Fibroblast of pulmonary artery (primary cell): ENCODE measurements around the gene SELP.

Experiments
- DNase-seq: peaks from one replicate; pipeline ENCODE4 v3.0.0-alpha.2; 2010; ENCODE audit warnings: low read depth
- H3K4me3 ChIP-seq: replicated peaks from 2 replicates; pipeline ENCODE4 v1.5.1; 2011; ENCODE audit warnings: low read depth, mild to moderate bottlenecking, control low read depth, low read length, moderate library complexity
- CTCF ChIP-seq: IDR thresholded peaks from 2 replicates; pipeline ENCODE4 v1.5.1; 2011; ENCODE audit warnings: mild to moderate bottlenecking, control low read depth, low read length, inconsistent platforms; ENCODE audit errors: missing control alignments

The SELP gene

GRCh38 chr1:169634877-169635276 lies 5.0 kb upstream of the SELP start:
- no peak overlapping the region for H3K4me3 ChIP-seq
- no peak for TF ChIP-seq CTCF
- DNase-seq = no peak

- H3K4me3 ChIP-seq = no peak overlapping the region
- no peak for DNase-seq
- TF ChIP-seq CTCF = no peak
These were observed 4.2 kb upstream of the SELP start for GRCh38 chr1:169634145-169634544.

- DNase-seq = no peak
- no peak for TF ChIP-seq CTCF
- no peak overlapping the region for H3K4me3 ChIP-seq
These were observed 1.3 kb upstream of the SELP start for GRCh38 chr1:169631249-169631648.

DNA sequence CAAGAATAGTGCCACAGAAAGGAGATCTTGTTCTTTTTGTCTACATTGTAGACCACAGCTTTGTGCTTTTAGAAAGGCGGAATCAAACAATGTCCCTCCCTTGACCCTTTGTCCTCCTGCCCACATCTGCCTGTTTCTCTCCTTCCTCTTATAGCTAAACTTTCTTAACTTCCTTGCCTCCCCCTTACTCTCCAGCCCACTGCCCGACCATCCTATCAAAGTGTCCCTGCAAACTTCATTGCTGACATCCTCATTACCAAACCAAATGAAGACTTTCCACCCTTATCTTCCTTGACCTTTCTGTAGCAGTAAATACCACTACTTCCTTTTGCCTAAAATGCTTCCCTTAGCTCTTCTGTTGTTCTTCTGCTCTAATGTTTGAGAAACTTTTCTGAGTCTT lies 5.0 kb downstream of the SELP start:
- no peak for TF ChIP-seq CTCF
- DNase-seq = no peak

DNA sequence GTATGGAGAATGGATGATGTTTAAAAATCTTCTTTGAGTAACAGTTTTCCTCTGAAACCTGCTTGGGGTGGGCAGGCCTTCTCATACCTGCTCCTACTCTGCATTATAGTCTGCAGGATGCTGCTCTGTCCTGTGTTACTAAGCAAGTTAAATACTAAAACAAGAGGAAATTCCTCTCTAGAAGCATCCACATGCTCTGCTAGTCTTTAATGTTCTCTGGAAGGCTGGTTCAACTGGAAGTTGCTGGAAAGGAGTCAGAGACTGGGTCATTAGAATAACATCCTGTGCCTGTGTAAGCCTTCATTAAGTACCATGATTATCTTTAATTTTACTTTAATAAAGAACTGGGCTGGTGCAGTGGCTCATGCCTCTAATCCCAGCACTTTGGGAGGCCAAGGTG lies 5.8 kb downstream of the SELP start:
- no peak for DNase-seq
- no peak for TF ChIP-seq CTCF
- H3K4me3 ChIP-seq = no peak overlapping the region

More for the DNA sequence above, 5.0 kb downstream of the SELP start:
- no peak overlapping the region for H3K4me3 ChIP-seq

GRCh38 chr1:169623132-169623926 lies 6.6 kb downstream of the SELP start:
- TF ChIP-seq CTCF = no peak
- no peak overlapping the region for H3K4me3 ChIP-seq
- DNase-seq = no peak

DNA sequence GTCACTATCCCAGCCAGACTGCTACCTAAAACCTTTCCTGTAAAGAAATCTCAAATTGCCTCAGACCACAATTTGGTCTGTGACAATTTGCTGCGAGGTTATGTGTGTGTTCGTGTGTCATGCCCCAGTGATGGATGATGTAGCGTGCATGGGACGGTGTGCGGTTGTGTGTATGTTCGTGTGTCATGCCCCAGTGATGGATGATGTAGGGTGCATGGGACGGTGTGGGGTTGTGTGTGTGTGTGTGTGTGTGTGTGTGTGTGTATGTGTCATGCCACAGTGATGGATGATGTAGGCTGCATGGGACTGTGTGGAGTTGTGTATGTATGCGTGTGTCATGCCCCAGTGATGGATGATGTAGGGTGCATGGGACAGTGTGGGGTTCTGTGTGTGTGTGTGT lies 9.4 kb downstream of the SELP start:
- no peak for DNase-seq
- no peak overlapping the region for H3K4me3 ChIP-seq
- no peak for TF ChIP-seq CTCF
